Measurements from ENCODE around the gene CD44.
"Not testable (repeated sequence)": the region's sequence is repeated elsewhere in the genome, so short reads cannot be mapped to it uniquely, and the experiment has no call there.

The CD44 gene

GRCh38 chr11:35223371-35223796 lies 84.4 kb downstream of the CD44 start:
- no peak for TF ChIP-seq CTCF (IDR thresholded peaks at IDR 0.05; ENCODE audit: control insufficient read depth, insufficient read depth, low read depth, low read length, missing control alignments)
- DNase-seq (ENCODE audit: low read depth) = peak; percentile 39
- no peak overlapping the region for H3K4me3 ChIP-seq (ENCODE audit: control insufficient read depth, low read depth, low read length)

GRCh38 chr11:35223991-35224390 lies 85.0 kb downstream of the CD44 start:
- TF ChIP-seq CTCF (IDR thresholded peaks at IDR 0.05; ENCODE audit: control insufficient read depth, insufficient read depth, low read depth, low read length, missing control alignments) = no peak
- no peak for DNase-seq (ENCODE audit: low read depth)
- no peak overlapping the region for H3K4me3 ChIP-seq (ENCODE audit: control insufficient read depth, low read depth, low read length)

DNA sequence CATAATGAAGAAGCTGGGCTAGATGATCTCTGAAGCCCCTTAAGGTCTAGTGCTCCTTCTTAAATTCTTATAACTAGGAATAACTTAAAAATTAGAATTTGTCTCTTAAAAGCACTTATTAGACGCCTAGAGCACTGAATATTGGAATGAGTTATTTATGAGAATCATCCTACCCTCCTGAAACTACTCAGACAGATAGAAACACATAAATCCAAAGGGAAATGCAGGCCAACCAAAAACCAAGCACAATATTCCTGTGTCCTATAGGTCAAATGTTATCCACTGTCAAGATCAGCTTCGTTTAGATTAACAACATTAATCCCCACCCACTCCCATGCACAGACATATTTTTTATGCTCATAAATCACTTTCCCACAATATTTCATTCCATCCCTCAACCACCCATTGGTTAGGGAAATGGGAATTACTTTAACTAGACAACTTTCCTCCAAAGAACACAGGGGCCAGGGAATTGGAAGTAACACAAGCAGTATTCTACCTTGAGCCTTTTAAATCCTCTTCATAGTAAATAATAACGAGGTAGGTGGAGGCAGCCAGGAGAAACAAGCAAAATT lies 87.1 kb downstream of the CD44 start:
- DNase-seq (ENCODE audit: low read depth) = no peak
- no peak overlapping the region for H3K4me3 ChIP-seq (ENCODE audit: control insufficient read depth, low read depth, low read length)
- TF ChIP-seq CTCF (IDR thresholded peaks at IDR 0.05; ENCODE audit: control insufficient read depth, insufficient read depth, low read depth, low read length, missing control alignments) = no peak

DNA sequence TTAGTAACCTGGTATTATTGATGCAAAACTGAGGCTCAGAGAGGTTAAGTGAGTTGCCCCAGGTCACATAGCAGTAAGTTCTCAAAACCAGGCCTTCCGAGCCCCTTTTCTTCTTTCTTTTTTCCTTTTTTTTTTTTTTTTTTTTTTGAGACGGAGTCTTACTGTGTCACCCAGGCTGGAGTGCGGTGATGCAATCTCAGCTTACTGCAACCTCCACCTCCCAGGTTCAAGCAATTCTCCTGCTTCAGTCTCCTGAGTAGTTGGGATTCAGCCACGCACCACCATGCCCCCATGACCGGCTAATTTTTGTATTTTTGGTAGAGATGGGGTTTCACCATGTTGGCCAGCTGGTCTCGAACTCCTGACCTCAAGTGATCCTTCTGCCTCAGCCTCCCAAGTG lies 87.8 kb downstream of the CD44 start:
- H3K4me3 ChIP-seq (ENCODE audit: control insufficient read depth, low read depth, low read length); DNase-seq (ENCODE audit: low read depth): not testable (repeated sequence)

DNA sequence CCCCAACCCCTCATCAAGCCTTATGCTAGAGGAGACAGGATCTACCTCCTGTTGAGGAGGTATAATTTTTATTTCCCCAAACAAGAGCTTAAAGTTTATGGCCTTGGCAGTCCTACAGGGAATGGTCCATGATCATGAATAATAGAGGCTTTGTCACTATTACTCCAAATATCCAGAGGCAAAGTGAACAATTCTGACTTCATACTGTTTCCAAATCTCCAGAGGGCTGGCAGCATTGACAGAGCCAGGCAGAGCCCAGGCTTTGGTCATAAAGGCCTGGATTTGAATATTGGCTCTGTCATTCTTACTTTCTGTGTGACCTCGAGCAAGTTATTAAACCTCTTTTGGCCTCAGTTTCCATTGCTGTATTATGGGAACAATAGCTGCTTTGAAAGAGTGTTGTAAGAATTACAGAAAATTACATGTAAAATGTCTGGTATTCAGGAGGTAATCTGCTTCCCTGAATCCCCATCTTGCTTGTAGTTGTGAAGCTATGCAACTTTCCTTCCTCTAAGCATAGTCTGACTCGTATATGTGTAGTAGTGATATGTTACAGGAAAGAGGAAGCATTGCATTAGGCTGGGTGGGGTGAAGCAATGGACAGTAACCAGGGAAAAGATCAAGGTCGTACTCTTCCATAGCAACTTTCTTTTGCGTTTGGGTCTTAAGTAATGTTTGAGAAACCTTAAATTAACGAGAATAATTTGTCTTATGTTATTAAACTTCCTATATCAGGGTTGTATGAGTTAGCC lies 88.8 kb downstream of the CD44 start:
- H3K4me3 ChIP-seq (ENCODE audit: control insufficient read depth, low read depth, low read length) = no peak overlapping the region
- TF ChIP-seq CTCF (IDR thresholded peaks at IDR 0.05; ENCODE audit: control insufficient read depth, insufficient read depth, low read depth, low read length, missing control alignments) = no peak
- DNase-seq (ENCODE audit: low read depth) = no peak

GRCh38 chr11:35228328-35228725 lies 89.4 kb downstream of the CD44 start:
- no peak overlapping the region for H3K4me3 ChIP-seq (ENCODE audit: control insufficient read depth, low read depth, low read length)
- TF ChIP-seq CTCF (IDR thresholded peaks at IDR 0.05; ENCODE audit: control insufficient read depth, insufficient read depth, low read depth, low read length, missing control alignments) = no peak
- DNase-seq (ENCODE audit: low read depth) = no peak

DNA sequence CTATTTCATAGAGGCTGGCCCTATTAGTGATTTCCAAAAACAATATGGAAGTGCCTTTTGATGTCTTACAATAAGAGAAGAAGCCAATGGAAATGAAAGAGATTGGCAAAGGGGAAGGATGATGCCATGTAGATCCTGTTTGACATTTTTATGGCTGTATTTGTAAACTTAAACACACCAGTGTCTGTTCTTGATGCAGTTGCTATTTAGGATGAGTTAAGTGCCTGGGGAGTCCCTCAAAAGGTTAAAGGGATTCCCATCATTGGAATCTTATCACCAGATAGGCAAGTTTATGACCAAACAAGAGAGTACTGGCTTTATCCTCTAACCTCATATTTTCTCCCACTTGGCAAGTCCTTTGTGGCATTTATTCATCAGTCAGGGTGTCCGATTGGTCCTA lies 91.4 kb downstream of the CD44 start:
- no peak overlapping the region for H3K4me3 ChIP-seq (ENCODE audit: control insufficient read depth, low read depth, low read length)
- TF ChIP-seq CTCF (IDR thresholded peaks at IDR 0.05; ENCODE audit: control insufficient read depth, insufficient read depth, low read depth, low read length, missing control alignments) = no peak
- no peak for DNase-seq (ENCODE audit: low read depth)
